GM12878 (cell line): ENCODE results near the gene MAP3K6. TPM values are rescaled to one million over a fixed set of nuclear protein-coding genes. Genes with fewer than 3 reads are reported as not detected.

ENCODE experiments used
- CEBPB ChIP-seq, 2 experiments: fragments of 150-350 bp in 1 of 2; IDR thresholded peaks; 2 replicates each; pipeline ENCODE4 v1.6.1; 2012 to 2014; ENCODE audit warnings: low read depth in 2 of 2, low read length in 2 of 2, borderline replicate concordance in 1 of 2, inconsistent platforms in 1 of 2
- CHD2 ChIP-seq: IDR thresholded peaks from 2 replicates; pipeline ENCODE4 v1.6.1; 2011; ENCODE audit warnings: low read depth, low read length, improper control_type of control experiment, borderline replicate concordance
- DPF2 ChIP-seq: fragments of 450-650 bp; IDR thresholded peaks from 2 replicates; pipeline ENCODE4 v1.6.1; 2017; ENCODE audit warnings: mild to moderate bottlenecking
- FOXK2 ChIP-seq: fragments of 450-650 bp; IDR thresholded peaks from 2 replicates; pipeline ENCODE4 v1.6.1; 2017; ENCODE audit warnings: mild to moderate bottlenecking, moderate library complexity
- GABPA ChIP-seq: IDR thresholded peaks from 2 replicates; pipeline ENCODE4 v1.6.1; 2014; ENCODE audit warnings: antibody characterized with exemption, low read depth, mild to moderate bottlenecking, inconsistent platforms
- HSF1 ChIP-seq: fragments of 150-350 bp; IDR thresholded peaks from 2 replicates; pipeline ENCODE4 v1.6.1; 2014; ENCODE audit warnings: mild to moderate bottlenecking, low read depth, low read length
- IKZF2 ChIP-seq, 2 experiments: fragments of 450-650 bp; IDR thresholded peaks; 2 replicates each; pipeline ENCODE4 v1.6.1; 2017; ENCODE audit warnings: mild to moderate bottlenecking in 2 of 2, moderate library complexity in 2 of 2
- KDM1A ChIP-seq: fragments of 200-600 bp; sonication (generic); IDR thresholded peaks from 2 replicates; pipeline ENCODE4 v1.6.1; 2016; ENCODE audit warnings: borderline replicate concordance
- MEF2B ChIP-seq: fragments of 450-650 bp; IDR thresholded peaks from 2 replicates; pipeline ENCODE4 v1.6.1; 2018; ENCODE audit warnings: mild to moderate bottlenecking, moderate library complexity; ENCODE audit not compliant: partially characterized antibody, poor library complexity, severe bottlenecking
- NBN ChIP-seq: fragments of 450-650 bp; IDR thresholded peaks from 2 replicates; pipeline ENCODE4 v1.6.1; 2016
- POLR2AphosphoS5 ChIP-seq: IDR thresholded peaks from 2 replicates; pipeline ENCODE4 v1.6.1; 2011; ENCODE audit warnings: mild to moderate bottlenecking, low read length, inconsistent platforms
- SIN3A ChIP-seq: IDR thresholded peaks from 2 replicates; pipeline ENCODE4 v1.6.1; 2012; ENCODE audit warnings: low read depth, low read length, improper control_type of control experiment
- SP1 ChIP-seq: IDR thresholded peaks from one replicate; pipeline ENCODE4 v1.6.1; 2011; ENCODE audit warnings: low read depth, low read length
- SREBF1 ChIP-seq: IDR thresholded peaks from 2 replicates; pipeline ENCODE4 v1.6.1; 2012; ENCODE audit warnings: mild to moderate bottlenecking, low read length
- TAF1 ChIP-seq: IDR thresholded peaks from 2 replicates; pipeline ENCODE4 v1.6.1; 2011; ENCODE audit warnings: mild to moderate bottlenecking, low read depth, low read length, borderline replicate concordance
- polyA plus RNA-seq, 11 experiments: library from polyadenylated mRNA; depleted of rRNA in 4 of 11; unstranded in 6 of 11; stranded (reverse) in 5 of 11; fragments of >200 nt; fragmentation: Nextera tagmentation in 4 of 11; fragmentation: Illumina TruSeq in 1 of 11; extraction: Ambion mirVana in 4 of 11; extraction: Trizol in 1 of 11; gene quantifications; 1 replicate in 1 of 11; 2 replicates in 10 of 11; pipeline versions ENCODE4 v1.2.1 to v1.2.3, GENCODE V29; 2011 to 2016; ENCODE audit warnings: inconsistent platforms in 2 of 11, missing spikeins in 2 of 11, low read depth in 1 of 11
- total RNA-seq, 4 experiments: library from RNA; depleted of rRNA in 3 of 4; stranded (reverse); fragments of >200 nt in 3 of 4; fragmentation: Illumina TruSeq in 1 of 4; extraction: Trizol in 1 of 4; gene quantifications; 2 replicates each; pipeline versions ENCODE4 v1.2.1 to v1.2.3, GENCODE V29; 2013 to 2021
- TF ChIP-seq, protein P1 (sequence below): fragments of 450-650 bp; IDR thresholded peaks from 2 replicates; pipeline ENCODE4 v1.6.1; 2018; ENCODE audit warnings: mild to moderate bottlenecking, low read depth, moderate library complexity; ENCODE audit not compliant: partially characterized antibody
- TF ChIP-seq, protein P2 (sequence below): fragments of 450-650 bp; IDR thresholded peaks from 2 replicates; pipeline ENCODE4 v1.6.1; 2016; ENCODE audit warnings: mild to moderate bottlenecking, moderate library complexity, borderline replicate concordance
- TF ChIP-seq, protein P3 (sequence below): fragments of 450-650 bp; IDR thresholded peaks from 2 replicates; pipeline ENCODE4 v1.6.1; 2016; ENCODE audit warnings: mild to moderate bottlenecking
- TF ChIP-seq, protein P4 (sequence below): fragments of 450-650 bp; IDR thresholded peaks from 2 replicates; pipeline ENCODE4 v1.6.1; 2016; ENCODE audit warnings: mild to moderate bottlenecking

MAP3K6 gene
- total and polyA plus RNA-seq, 10 of the 15 experiments (the other 5 are each of a cell fraction or from before 2014, with no cell fraction given): 0.15 to 3.4 (median 1.2) TPM; not detected in 1

DNA sequence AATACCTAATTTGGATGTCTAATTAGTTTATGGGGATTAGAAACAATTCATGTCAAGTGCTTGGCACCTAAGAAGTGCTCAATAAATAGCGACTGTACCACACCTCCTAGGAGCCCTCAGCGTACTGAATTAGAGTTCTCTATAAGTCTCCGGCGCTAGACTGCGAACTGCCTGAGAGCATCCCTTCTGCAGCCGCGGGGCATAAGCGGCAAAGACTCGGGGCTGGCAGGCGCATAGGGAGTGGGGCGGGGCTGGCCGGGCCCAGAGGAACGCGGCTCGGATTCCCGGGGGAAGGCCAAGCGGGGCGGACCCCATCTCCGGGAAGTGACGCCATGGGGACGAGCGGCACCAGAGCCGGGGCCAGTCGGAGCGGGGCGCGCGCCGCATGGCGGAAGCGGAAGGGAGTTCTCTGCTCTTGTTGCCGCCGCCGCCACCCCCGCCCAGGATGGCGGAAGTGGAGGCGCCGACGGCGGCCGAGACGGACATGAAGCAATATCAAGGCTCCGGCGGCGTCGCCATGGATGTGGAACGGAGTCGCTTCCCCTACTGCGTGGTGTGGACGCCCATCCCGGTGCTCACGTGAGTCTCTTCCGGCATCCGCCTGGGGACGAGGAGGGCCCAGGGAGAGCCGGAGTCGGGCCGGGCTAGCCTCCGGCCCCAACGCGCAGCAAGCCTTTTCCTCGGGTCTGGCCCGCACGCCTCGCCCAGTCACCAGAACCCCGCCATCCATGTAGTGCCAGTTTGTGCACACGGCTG lies 44.8 kb downstream of the MAP3K6 start, which contains the start of gene TMEM222 (continued):
- TF ChIP-seq, protein P1, sequence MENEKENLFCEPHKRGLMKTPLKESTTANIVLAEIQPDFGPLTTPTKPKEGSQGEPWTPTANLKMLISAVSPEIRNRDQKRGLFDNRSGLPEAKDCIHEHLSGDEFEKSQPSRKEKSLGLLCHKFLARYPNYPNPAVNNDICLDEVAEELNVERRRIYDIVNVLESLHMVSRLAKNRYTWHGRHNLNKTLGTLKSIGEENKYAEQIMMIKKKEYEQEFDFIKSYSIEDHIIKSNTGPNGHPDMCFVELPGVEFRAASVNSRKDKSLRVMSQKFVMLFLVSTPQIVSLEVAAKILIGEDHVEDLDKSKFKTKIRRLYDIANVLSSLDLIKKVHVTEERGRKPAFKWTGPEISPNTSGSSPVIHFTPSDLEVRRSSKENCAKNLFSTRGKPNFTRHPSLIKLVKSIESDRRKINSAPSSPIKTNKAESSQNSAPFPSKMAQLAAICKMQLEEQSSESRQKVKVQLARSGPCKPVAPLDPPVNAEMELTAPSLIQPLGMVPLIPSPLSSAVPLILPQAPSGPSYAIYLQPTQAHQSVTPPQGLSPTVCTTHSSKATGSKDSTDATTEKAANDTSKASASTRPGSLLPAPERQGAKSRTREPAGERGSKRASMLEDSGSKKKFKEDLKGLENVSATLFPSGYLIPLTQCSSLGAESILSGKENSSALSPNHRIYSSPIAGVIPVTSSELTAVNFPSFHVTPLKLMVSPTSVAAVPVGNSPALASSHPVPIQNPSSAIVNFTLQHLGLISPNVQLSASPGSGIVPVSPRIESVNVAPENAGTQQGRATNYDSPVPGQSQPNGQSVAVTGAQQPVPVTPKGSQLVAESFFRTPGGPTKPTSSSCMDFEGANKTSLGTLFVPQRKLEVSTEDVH: peak; percentile 90
- TF ChIP-seq SIN3A (peak; percentile 55), FOXK2 (peak; percentile 90), CHD2 (peak; percentile 90), GABPA (peak; percentile 97), CEBPB (IDR thresholded peaks at IDR 0.05; ENCODE audit: borderline replicate concordance in 1 of 2, low read depth in 2 of 2, low read length in 2 of 2) (peak in 1 of 2 experiments; percentile 84; a peak in 1 of 4 replicates), SP1 (peak; percentile 48), NBN (peak; percentile 95), SREBF1 (peak; percentile 51; the same call in 1 of the 2 replicates), DPF2 (peak; percentile 69), HSF1 (no peak), POLR2AphosphoS5 (peak; percentile 93), MEF2B (peak; percentile 58), KDM1A (no peak), IKZF2 (IDR thresholded peaks at IDR 0.05) (peak; percentile 55 to 67; a peak in 3 of 4 replicates), TAF1 (0 out of 2 replicates have a peak, but pooled peaks have one; percentile 32)
- TF ChIP-seq, protein P2, sequence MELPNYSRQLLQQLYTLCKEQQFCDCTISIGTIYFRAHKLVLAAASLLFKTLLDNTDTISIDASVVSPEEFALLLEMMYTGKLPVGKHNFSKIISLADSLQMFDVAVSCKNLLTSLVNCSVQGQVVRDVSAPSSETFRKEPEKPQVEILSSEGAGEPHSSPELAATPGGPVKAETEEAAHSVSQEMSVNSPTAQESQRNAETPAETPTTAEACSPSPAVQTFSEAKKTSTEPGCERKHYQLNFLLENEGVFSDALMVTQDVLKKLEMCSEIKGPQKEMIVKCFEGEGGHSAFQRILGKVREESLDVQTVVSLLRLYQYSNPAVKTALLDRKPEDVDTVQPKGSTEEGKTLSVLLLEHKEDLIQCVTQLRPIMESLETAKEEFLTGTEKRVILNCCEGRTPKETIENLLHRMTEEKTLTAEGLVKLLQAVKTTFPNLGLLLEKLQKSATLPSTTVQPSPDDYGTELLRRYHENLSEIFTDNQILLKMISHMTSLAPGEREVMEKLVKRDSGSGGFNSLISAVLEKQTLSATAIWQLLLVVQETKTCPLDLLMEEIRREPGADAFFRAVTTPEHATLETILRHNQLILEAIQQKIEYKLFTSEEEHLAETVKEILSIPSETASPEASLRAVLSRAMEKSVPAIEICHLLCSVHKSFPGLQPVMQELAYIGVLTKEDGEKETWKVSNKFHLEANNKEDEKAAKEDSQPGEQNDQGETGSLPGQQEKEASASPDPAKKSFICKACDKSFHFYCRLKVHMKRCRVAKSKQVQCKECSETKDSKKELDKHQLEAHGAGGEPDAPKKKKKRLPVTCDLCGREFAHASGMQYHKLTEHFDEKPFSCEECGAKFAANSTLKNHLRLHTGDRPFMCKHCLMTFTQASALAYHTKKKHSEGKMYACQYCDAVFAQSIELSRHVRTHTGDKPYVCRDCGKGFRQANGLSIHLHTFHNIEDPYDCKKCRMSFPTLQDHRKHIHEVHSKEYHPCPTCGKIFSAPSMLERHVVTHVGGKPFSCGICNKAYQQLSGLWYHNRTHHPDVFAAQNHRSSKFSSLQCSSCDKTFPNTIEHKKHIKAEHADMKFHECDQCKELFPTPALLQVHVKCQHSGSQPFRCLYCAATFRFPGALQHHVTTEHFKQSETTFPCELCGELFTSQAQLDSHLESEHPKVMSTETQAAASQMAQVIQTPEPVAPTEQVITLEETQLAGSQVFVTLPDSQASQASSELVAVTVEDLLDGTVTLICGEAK: peak; percentile 99
- TF ChIP-seq, protein P3, sequence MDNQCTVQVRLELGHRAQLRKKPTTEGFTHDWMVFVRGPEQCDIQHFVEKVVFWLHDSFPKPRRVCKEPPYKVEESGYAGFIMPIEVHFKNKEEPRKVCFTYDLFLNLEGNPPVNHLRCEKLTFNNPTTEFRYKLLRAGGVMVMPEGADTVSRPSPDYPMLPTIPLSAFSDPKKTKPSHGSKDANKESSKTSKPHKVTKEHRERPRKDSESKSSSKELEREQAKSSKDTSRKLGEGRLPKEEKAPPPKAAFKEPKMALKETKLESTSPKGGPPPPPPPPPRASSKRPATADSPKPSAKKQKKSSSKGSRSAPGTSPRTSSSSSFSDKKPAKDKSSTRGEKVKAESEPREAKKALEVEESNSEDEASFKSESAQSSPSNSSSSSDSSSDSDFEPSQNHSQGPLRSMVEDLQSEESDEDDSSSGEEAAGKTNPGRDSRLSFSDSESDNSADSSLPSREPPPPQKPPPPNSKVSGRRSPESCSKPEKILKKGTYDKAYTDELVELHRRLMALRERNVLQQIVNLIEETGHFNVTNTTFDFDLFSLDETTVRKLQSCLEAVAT: peak; percentile 48
- TF ChIP-seq, protein P4, sequence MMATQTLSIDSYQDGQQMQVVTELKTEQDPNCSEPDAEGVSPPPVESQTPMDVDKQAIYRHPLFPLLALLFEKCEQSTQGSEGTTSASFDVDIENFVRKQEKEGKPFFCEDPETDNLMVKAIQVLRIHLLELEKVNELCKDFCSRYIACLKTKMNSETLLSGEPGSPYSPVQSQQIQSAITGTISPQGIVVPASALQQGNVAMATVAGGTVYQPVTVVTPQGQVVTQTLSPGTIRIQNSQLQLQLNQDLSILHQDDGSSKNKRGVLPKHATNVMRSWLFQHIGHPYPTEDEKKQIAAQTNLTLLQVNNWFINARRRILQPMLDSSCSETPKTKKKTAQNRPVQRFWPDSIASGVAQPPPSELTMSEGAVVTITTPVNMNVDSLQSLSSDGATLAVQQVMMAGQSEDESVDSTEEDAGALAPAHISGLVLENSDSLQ: peak; percentile 76
